ENCODE results near the gene RPL36. TPM values are rescaled to one million over a fixed set of nuclear protein-coding genes. Genes with fewer than 3 reads are reported as not detected.

RPL36 gene
- polyA plus RNA-seq, 1 of the 3 experiments (the other 2 are of a cell fraction): 1,383 TPM

GRCh38 chr19:5644037-5644436 is 46.1 kb upstream of the RPL36 start (continued):
- TF ChIP-seq TEAD4 (IDR thresholded peaks at IDR 0.05; ENCODE audit: borderline replicate concordance, insufficient read depth): no peak
- TF ChIP-seq USF2 (IDR thresholded peaks at IDR 0.05; ENCODE audit: borderline replicate concordance, low read depth, low read length): no peak
- no peak for TF ChIP-seq RXRA (IDR thresholded peaks at IDR 0.05; ENCODE audit: borderline replicate concordance, low read depth)
- TF ChIP-seq EZH2phosphoT487 (IDR thresholded peaks at IDR 0.05; ENCODE audit: borderline replicate concordance, low read depth): no peak
- no peak for TF ChIP-seq IRF3 (IDR thresholded peaks at IDR 0.05; ENCODE audit: low read depth, low read length)
- no peak for TF ChIP-seq ZBTB33 (IDR thresholded peaks at IDR 0.05; ENCODE audit: borderline replicate concordance, low read depth)
- no peak for TF ChIP-seq GATA2 (CRISPR knock-in tag; IDR thresholded peaks at IDR 0.05)
- no peak for TF ChIP-seq FOXJ3 (CRISPR knock-in tag; IDR thresholded peaks at IDR 0.05)
- TF ChIP-seq YY1 (IDR thresholded peaks at IDR 0.05; ENCODE audit: low read depth): no peak

GRCh38 chr19:5645409-5645808 is 44.7 kb upstream of the RPL36 start:
- Histone ChIP-seq H3K27ac (ENCODE audit: low read depth in 2 of 2, low read length in 1 of 2) (no peak overlapping the region), H3K27me3 (ENCODE audit: insufficient read depth) (no peaks in the 10 kb centered on the region), H3K4me3 (ENCODE audit: low read depth in 2 of 2, low read length in 1 of 2) (no peak overlapping the region), H3F3A (replicated peaks; ENCODE audit: insufficient read depth) (peaks cover 5% of the 10 kb centered on the region), H3K9ac (no peak overlapping the region), H3K79me2 (ENCODE audit: insufficient read depth) (peaks cover 68% of the 10 kb centered on the region), H3K9me2 (no peaks in the 10 kb centered on the region), H4K20me1 (ENCODE audit: insufficient read depth) (peaks cover 71% of the 10 kb centered on the region), H3K9me3 (no peaks in the 10 kb centered on the region), H3K4me1 (ENCODE audit: control insufficient read depth in 1 of 2, insufficient read depth in 2 of 2, low read depth in 1 of 2, low read length in 1 of 2) (no peaks in the 10 kb centered on the region), H2AFZ (ENCODE audit: low read depth) (no peak overlapping the region), H3K4me2 (no peak overlapping the region), H3K36me3 (replicated peaks in 1 of 2; ENCODE audit: control insufficient read depth in 1 of 2, insufficient read depth in 2 of 2, low read length in 1 of 2) (peaks cover 67 to 72% of the 10 kb centered on the region in 2 experiments)
- ChIA-PET CTCF (interaction anchor here (1.3 kb wide), 1 partner anchor 44 kb away, joined by 3 read pairs; no protein-coding TSS in a partner anchor), POLR2A (interaction anchor here (0.6 to 0.9 kb wide), 3 partner anchors 23 to 46 kb away, joined by 3 read pairs; partner anchors contain the start of genes SAFB and SAFB2)
- WGBS (ENCODE audit: low lambda C conversion rate): 95% methylated on average over 5 of the region's 5 CpGs
- no peak for TF ChIP-seq RCOR1 (IDR thresholded peaks at IDR 0.05; ENCODE audit: low read length)
- TF ChIP-seq ZBTB33 (IDR thresholded peaks at IDR 0.05; ENCODE audit: borderline replicate concordance, low read depth): no peak
- TF ChIP-seq IRF3 (IDR thresholded peaks at IDR 0.05; ENCODE audit: low read depth, low read length): no peak
- no peak for TF ChIP-seq RFX5 (IDR thresholded peaks at IDR 0.05; ENCODE audit: low read length)
- no peak for TF ChIP-seq RXRA (IDR thresholded peaks at IDR 0.05; ENCODE audit: borderline replicate concordance, low read depth)
- no peak for TF ChIP-seq MAX (IDR thresholded peaks at IDR 0.05; ENCODE audit: low read depth)
- no peak for TF ChIP-seq PBX3 (IDR thresholded peaks at IDR 0.05)
- TF ChIP-seq FOSL2 (IDR thresholded peaks at IDR 0.05; ENCODE audit: borderline replicate concordance, low read depth): no peak
- TF ChIP-seq FOXM1 (IDR thresholded peaks at IDR 0.05; ENCODE audit: low read depth): no peak
- no peak for DNase-seq
